Motor neuron (in vitro differentiated cells): ENCODE measurements around the gene PLEKHA6. TPM values are rescaled to one million over a fixed set of nuclear protein-coding genes. Genes with fewer than 3 reads are reported as not detected.
A peak's percentile ranks its signal among the peaks of the same experiment; 100 is the strongest.
"Not testable (repeated sequence)": the region's sequence is repeated elsewhere in the genome, so short reads cannot be mapped to it uniquely, and the experiment has no call there.

Source experiments
- ATAC-seq, 8 experiments: fragments of 200-7000 bp; cut with Tn5 transposase; replicated peaks in 6 of 8; 2 replicates each; pipeline ENCODE4 v1.8.0; 2021; ENCODE audit warnings: mild to moderate bottlenecking in 8 of 8, moderate library complexity in 8 of 8
- H3K27ac ChIP-seq, 2 donors: fragments of 250-450 bp; sonication (Bioruptor Pico); 2 replicates each; pipeline ENCODE4 v1.9.0; 2021; ENCODE audit warnings: antibody characterized with exemption in 2 of 2, mild to moderate bottlenecking in 2 of 2, moderate library complexity in 1 of 2
- H3K4me1 ChIP-seq, 2 donors: fragments of 250-450 bp; sonication (Bioruptor Pico); replicated peaks in 1 of 2; 2 replicates each; pipeline ENCODE4 v1.6.1; 2021; ENCODE audit warnings: antibody characterized with exemption in 2 of 2, mild to moderate bottlenecking in 2 of 2, moderate library complexity in 1 of 2
- H3K4me3 ChIP-seq, 5 donors: fragments of 250-450 bp; sonication (Bioruptor Pico); 2 replicates each; pipeline ENCODE4 v1.9.0; 2021; ENCODE audit warnings: antibody characterized with exemption in 5 of 5, mild to moderate bottlenecking in 5 of 5, moderate library complexity in 4 of 5
- WGBS, 10 experiments: fragments of 450-650 bp; shearing (Covaris generic); methylation state at CpG; one replicate each; pipeline ENCODE4 v1.0.0; 2022; 5-methylcytosine and 5-hydroxymethylcytosine counted together
- in situ Hi-C, 9 experiments: fragments of 400-800 bp; cut with MboI; loops; one replicate each; pipeline ENCODE4 v1.15.0; 2021; ENCODE audit warnings: low sequenced_read_pairs in 9 of 9, low pct_unique_long_range_greater_than_20kb in 2 of 9; ENCODE audit not compliant: unreplicated experiment in 9 of 9
- total RNA-seq, 8 experiments: library from RNA; unstranded; fragments of 300-600 nt; gene quantifications; 2 replicates each; pipeline versions ENCODE4 v1.2.3 to v1.2.4, GENCODE V29; 2022

Gene PLEKHA6
- total RNA-seq, 8 experiments from 2014 or later, result 11.7 to 42.0 (median 24.0) TPM

GRCh38 chr1:204339541-204339940 lies 20.2 kb downstream of the PLEKHA6 start:
- Histone ChIP-seq H3K4me1 (peaks cover 95 to 98% of the 10 kb centered on the region in 2 donors), H3K27ac (no peak overlapping the region), H3K4me3 (no peak overlapping the region)
- no peak for ATAC-seq
- in situ Hi-C loops, result no loop called here

DNA sequence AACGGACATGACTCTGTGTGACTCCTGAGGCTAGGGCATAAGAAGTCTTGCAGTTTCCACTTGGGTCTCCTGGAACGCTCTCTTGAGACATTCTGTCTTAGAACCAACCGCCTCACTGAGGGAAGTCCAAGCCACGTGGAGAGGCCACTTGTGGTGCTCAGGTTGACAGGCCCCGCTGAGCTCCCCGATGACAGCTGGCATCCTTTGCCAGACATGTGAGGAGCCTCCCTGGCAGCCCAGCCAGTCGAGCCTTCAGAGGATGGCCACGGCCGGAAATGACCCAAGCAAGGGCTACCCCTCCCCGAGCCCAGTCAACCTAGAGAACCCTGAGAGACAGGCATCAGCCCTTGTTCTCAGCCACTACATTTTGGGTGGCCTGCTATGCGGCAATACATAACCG lies 20.7 kb downstream of the PLEKHA6 start:
- H3K4me3 ChIP-seq, result no peak overlapping the region
- in situ Hi-C loops, result no loop called here
- no peak for ATAC-seq
- WGBS, 10 experiments, result 80 to 100% (median 93%) methylated on average over 1 to 11 of the region's 12 CpGs; no CpG with 5 or more reads in 3 of the 10 experiments
- peaks cover 89 to 93% of the 10 kb centered on the region in 2 donors for H3K4me1 ChIP-seq
- no peak overlapping the region for H3K27ac ChIP-seq

- in situ Hi-C loops, result no loop called here
- Histone ChIP-seq H3K4me3 (no peak overlapping the region), H3K27ac (peak overlapping the region in 1 of 2 donors; percentile 6), H3K4me1 (peaks cover 89 to 92% of the 10 kb centered on the region in 2 donors)
- 0 to 86% (median 56%) methylated on average over 1 to 2 of the region's 2 CpGs; no CpG with 5 or more reads in 4 of the 10 experiments for WGBS, 10 experiments
- peak in 3 of 8 experiments; percentile 16 to 63 (median 41) for ATAC-seq
Observed at GRCh38 chr1:204338360-204338759, 21.4 kb downstream of the PLEKHA6 start.

- ATAC-seq, result peak in 4 of 8 experiments; percentile 10 to 76 (median 38)
Observed at GRCh38 chr1:204337583-204337982, 22.1 kb downstream of the PLEKHA6 start.

DNA sequence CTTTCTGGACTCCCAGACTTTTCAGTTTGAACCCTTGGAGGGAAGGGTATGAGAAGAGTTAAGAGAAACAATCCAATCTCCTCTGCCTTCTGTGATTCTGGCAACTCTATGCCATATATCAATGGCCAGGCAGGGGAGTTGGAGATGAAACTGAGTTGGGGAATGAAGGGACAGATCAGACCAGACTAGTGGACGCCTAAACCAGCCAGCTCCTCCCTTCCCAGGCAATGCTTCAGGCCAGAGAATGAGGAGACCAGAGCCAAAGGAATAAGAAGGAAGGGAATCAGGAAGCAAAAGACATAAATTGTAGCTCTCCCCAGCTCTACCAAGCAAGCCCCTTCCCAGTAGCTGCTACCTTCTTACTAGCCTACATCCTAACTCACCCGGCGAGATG lies 22.7 kb downstream of the PLEKHA6 start:
- Histone ChIP-seq H3K27ac (peak overlapping the region; percentile 66 to 70), H3K4me3 (no peak overlapping the region), H3K4me1 (peaks cover 78 to 81% of the 10 kb centered on the region in 2 donors)
- in situ Hi-C loops, result no loop called here
- WGBS, 10 experiments, result 0 to 74% (median 66%) methylated on average over 2 to 3 of the region's 3 CpGs; no CpG with 5 or more reads in 4 of the 10 experiments
- peak in 2 of 8 experiments; percentile 23 to 49 for ATAC-seq

More at GRCh38 chr1:204337583-204337982, 22.1 kb downstream of the PLEKHA6 start:
- Histone ChIP-seq H3K27ac (peak overlapping the region; percentile 66 to 70), H3K4me3 (no peak overlapping the region), H3K4me1 (peaks cover 84 to 86% of the 10 kb centered on the region in 2 donors)
- WGBS, 10 experiments, result 0 to 97% (median 67%) methylated on average over 2 to 5 of the region's 6 CpGs; no CpG with 5 or more reads in 2 of the 10 experiments
- in situ Hi-C loops, result no loop called here

DNA sequence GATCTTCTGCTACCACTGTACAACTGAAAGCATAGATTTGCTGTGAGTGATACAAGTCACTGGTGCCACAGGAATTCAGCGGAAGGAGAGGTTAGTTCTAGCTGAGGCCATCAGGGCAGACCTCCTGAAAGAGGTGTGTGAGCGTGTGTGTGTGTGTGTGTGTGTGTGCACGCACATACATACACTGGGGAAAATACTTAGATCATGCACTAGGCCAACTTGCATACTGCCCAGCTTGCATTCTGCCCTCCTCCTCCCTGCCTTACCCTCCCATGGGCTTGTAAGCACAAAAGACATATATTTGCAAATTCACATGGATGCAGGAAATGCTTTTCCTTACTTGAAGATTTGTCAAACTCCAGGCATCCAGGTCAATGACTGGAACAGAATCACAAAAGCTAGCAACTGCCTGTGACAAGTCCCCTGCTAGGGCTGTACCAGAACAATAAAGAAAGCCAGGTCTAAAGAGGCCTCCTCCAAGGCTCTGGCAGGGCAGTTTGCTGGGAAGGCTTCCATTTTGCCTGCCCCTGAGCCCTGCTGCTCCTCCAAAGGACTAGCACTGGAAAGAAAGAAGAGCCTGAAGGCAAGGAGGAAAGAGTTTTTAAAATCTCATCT lies 23.2 kb downstream of the PLEKHA6 start:
- peak in 6 of 8 experiments; percentile 6 to 70 (median 38) for ATAC-seq
- H3K4me1 ChIP-seq, result peaks cover 73 to 76% of the 10 kb centered on the region in 2 donors
- peak overlapping the region; percentile 66 to 70 for H3K27ac ChIP-seq
- H3K4me3 ChIP-seq, result no peak overlapping the region
- WGBS, 10 experiments, result 58 to 100% (median 80%) methylated on average over 1 to 2 of the region's 3 CpGs; no CpG with 5 or more reads in 6 of the 10 experiments
- in situ Hi-C loops, result no loop called here

DNA sequence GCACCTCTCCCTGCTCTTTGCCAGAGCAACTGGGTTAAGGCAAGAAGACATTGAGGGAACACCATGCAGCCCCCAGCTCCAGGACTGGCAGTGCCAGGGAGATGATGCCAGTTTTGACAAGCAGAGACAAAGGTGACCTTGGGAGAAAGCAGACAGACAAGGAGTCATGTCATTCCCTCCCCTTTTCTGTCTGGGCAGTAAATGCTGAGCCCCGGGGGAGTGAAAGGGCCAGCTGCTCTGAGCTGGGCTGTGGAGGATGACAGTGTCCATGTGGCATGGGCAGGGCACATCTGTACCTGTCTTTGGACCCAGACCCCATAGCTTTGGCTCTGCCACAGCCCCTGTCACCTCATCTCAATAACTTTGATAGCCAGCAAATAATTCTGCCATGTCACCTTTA lies 24.2 kb downstream of the PLEKHA6 start:
- Histone ChIP-seq H3K4me1 (peaks cover 63 to 66% of the 10 kb centered on the region in 2 donors), H3K4me3 (no peak overlapping the region), H3K27ac (no peak overlapping the region)
- no peak for ATAC-seq
- in situ Hi-C loops, result no loop called here
- 17 to 100% (median 67%) methylated on average over 1 of the region's 1 CpG; no CpG with 5 or more reads in 5 of the 10 experiments for WGBS, 10 experiments

GRCh38 chr1:204335085-204335484 lies 24.6 kb downstream of the PLEKHA6 start:
- Histone ChIP-seq H3K4me1 (peaks cover 59 to 62% of the 10 kb centered on the region in 2 donors), H3K27ac (no peak overlapping the region), H3K4me3 (no peak overlapping the region)
- in situ Hi-C loops, result no loop called here
- ATAC-seq, result peak in 5 of 8 experiments; percentile 20 to 62 (median 31)
- 100% methylated on average over 1 of the region's 1 CpG; no CpG with 5 or more reads in 9 of the 10 experiments for WGBS, 10 experiments

GRCh38 chr1:204334455-204334854 lies 25.3 kb downstream of the PLEKHA6 start:
- Histone ChIP-seq H3K27ac (no peak overlapping the region), H3K4me1 (peaks cover 52 to 58% of the 10 kb centered on the region in 2 donors), H3K4me3 (no peak overlapping the region)
- no peak for ATAC-seq
- in situ Hi-C loops, result no loop called here
- 50 to 100% (median 91%) methylated on average over 2 to 7 of the region's 7 CpGs for WGBS, 10 experiments

GRCh38 chr1:204333427-204333826 lies 26.3 kb downstream of the PLEKHA6 start:
- H3K4me1 ChIP-seq, result peaks cover 42 to 48% of the 10 kb centered on the region in 2 donors
- 27 to 90% (median 85%) methylated on average over 1 to 2 of the region's 2 CpGs; no CpG with 5 or more reads in 2 of the 10 experiments for WGBS, 10 experiments
- H3K27ac ChIP-seq, result no peak overlapping the region
- no peak overlapping the region for H3K4me3 ChIP-seq
- in situ Hi-C loops, result no loop called here
- ATAC-seq, result no peak

DNA sequence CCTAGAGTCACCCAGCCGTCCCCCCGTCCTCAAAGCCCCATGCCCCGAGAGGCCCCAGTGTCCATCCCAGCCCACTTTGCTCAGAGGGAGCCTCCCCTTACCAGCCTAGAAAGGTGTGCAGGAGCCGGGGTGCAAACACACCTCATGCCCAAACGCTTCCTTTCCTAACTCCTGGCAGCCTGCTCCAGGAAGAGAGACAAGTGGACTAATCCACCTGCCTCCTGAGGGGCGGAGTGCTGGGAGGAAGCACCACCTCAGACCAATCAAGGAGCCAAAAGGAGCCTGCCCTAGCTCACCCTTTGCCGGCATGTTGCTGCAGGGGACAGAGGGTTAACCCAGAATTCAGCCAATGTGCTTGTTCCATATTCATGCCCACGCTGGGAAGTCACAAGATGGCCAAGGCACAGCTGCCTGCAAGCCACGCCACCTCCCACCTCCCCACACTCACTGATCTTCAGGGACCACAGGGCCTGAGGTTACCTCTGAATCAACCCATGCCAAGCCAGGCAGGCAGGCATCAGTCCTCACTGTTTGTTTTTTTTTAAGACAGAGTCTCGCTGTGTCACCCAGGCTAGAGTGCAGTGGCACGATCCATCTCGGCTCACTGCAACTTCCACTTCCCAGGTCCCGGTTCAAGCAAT lies 27.8 kb downstream of the PLEKHA6 start:
- 60 to 100% (median 100%) methylated on average over 1 to 11 of the region's 13 CpGs; no CpG with 5 or more reads in 1 of the 10 experiments for WGBS, 10 experiments
- Histone ChIP-seq H3K4me3 (no peak overlapping the region), H3K4me1 (peaks cover 32 to 38% of the 10 kb centered on the region in 2 donors), H3K27ac (no peak overlapping the region)
- in situ Hi-C loops, result no loop called here
- peak in 2 of 8 experiments; percentile 5 to 9 for ATAC-seq

- Histone ChIP-seq H3K4me1 (peaks cover 28 to 35% of the 10 kb centered on the region in 2 donors), H3K4me3 (no peak overlapping the region), H3K27ac (no peak overlapping the region)
- peak in 1 of 8 experiments; percentile 48 for ATAC-seq
- in situ Hi-C loops, result no loop called here
- 55 to 97% (median 87%) methylated on average over 1 to 3 of the region's 3 CpGs; no CpG with 5 or more reads in 1 of the 10 experiments for WGBS, 10 experiments
Observed at GRCh38 chr1:204331275-204331674, 28.5 kb downstream of the PLEKHA6 start.

- H3K4me3 ChIP-seq, ATAC-seq, in situ Hi-C loops, H3K27ac ChIP-seq: not testable (repeated sequence)
- 96 to 100% (median 100%) methylated on average over 2 to 3 of the region's 3 CpGs; no CpG with 5 or more reads in 5 of the 10 experiments for WGBS, 10 experiments
- H3K4me1 ChIP-seq, result peaks cover 16 to 20% of the 10 kb centered on the region in 2 donors
Observed at GRCh38 chr1:204327870-204328269, 31.9 kb downstream of the PLEKHA6 start.
